ENCODE measurements around the gene ETS2. TPM values are rescaled to one million over a fixed set of nuclear protein-coding genes. Genes with fewer than 3 reads are reported as not detected.
A peak's percentile ranks its signal among the peaks of the same experiment; 100 is the strongest.

Gene ETS2
- total and polyA plus RNA-seq, 2 of the 8 experiments (the other 6 are each of a cell fraction or from before 2014, with no cell fraction given): 11.0 to 45.1 TPM

GRCh38 chr21:38804789-38805327 lies 871 bp upstream of the ETS2 start:
- H3K27ac ChIP-seq (ENCODE audit: low read depth, low read length): no peak overlapping the region
- TF ChIP-seq EP300 (IDR thresholded peaks at IDR 0.05; ENCODE audit: borderline replicate concordance in 1 of 2, low read depth in 2 of 2, low read length in 2 of 2): no peak
- no peak for TF ChIP-seq ATF3 (IDR thresholded peaks at IDR 0.05; ENCODE audit: insufficient read depth, low read depth, low read length)
- peak; percentile 11; the same call in 1 of the 2 replicates for TF ChIP-seq BACH1 (IDR thresholded peaks at IDR 0.05; ENCODE audit: low read length)
- no peak for TF ChIP-seq USF2 (IDR thresholded peaks at IDR 0.05; ENCODE audit: low read length)
- no peak for TF ChIP-seq SP2 (IDR thresholded peaks at IDR 0.05; ENCODE audit: low read length)
- no peak for TF ChIP-seq CREB1 (IDR thresholded peaks at IDR 0.05)
- no peak for TF ChIP-seq POU5F1 (IDR thresholded peaks at IDR 0.05; ENCODE audit: low read depth, low read length)
- no peak for TF ChIP-seq SP4 (IDR thresholded peaks at IDR 0.05; ENCODE audit: low read length)
- TF ChIP-seq GTF2F1 (IDR thresholded peaks at IDR 0.05; ENCODE audit: borderline replicate concordance, low read depth, low read length): no peak
- TF ChIP-seq CHD2 (IDR thresholded peaks at IDR 0.05; ENCODE audit: low read length): 0 out of 2 replicates have a peak, but pooled peaks have one; percentile 4

More at GRCh38 chr21:38804789-38805327, 871 bp upstream of the ETS2 start:
- 20% methylated on average over 22 of the region's 26 CpGs; no CpG with 5 or more reads in 1 of the 2 experiments for WGBS, 2 experiments (ENCODE audit: extremely low coverage in 1 of 2, insufficient coverage in 1 of 2, insufficient read length in 1 of 2, insufficient replicate concordance in 2 of 2, low coverage in 1 of 2, low lambda C conversion rate in 2 of 2, missing lambda C conversion rate in 1 of 2)
- POLR2A ChIA-PET (ENCODE audit: partially characterized antibody): interaction anchor here (0.8 to 2.0 kb wide), 3 partner anchors 9 to 17 kb away, joined by 3 to 5 read pairs (median 5); no protein-coding TSS in a partner anchor
- H3K23ac ChIP-seq (ENCODE audit: insufficient read length): no peak overlapping the region
- H3K79me2 ChIP-seq (ENCODE audit: control insufficient read depth in 1 of 2, insufficient read depth in 2 of 2, low read length in 2 of 2): peaks cover 8 to 38% of the 10 kb centered on the region in 2 experiments; a peak in 3 of 4 replicates
- H4K5ac ChIP-seq (ENCODE audit: insufficient read length, low read depth, low read length): no peak overlapping the region
- H3K14ac ChIP-seq (ENCODE audit: insufficient read length): no peak overlapping the region
- 0 out of 2 replicates have a peak overlapping the region, but pooled peaks have one; percentile 35 for H2BK5ac ChIP-seq (ENCODE audit: low read depth, low read length)
- H3K23me2 ChIP-seq (ENCODE audit: low read depth, low read length): peaks cover 4% of the 10 kb centered on the region; the same call in 1 of the 2 replicates
- 0 out of 8 replicates have a peak, but pooled peaks cover 0 to under 1% (median 0%) of the 10 kb centered on the region in 4 experiments for H3K36me3 ChIP-seq (ENCODE audit: control insufficient read depth in 2 of 4, insufficient read depth in 4 of 4, low read length in 3 of 4)
- H4K20me1 ChIP-seq (replicated peaks in 1 of 2; ENCODE audit: control insufficient read depth in 1 of 2, insufficient read depth in 2 of 2, low read length in 2 of 2): peaks cover 0 to 3% of the 10 kb centered on the region in 2 experiments
- no peak overlapping the region for H3K56ac ChIP-seq (replicated peaks; ENCODE audit: insufficient read length, low read depth, low read length)
- H3K79me1 ChIP-seq (ENCODE audit: low read depth, low read length): no peaks in the 10 kb centered on the region
- no peak overlapping the region; the same call in 1 of the 2 replicates for H4K8ac ChIP-seq (ENCODE audit: extremely low read depth, insufficient read depth, low read length)
- H3K4me3 ChIP-seq (ENCODE audit: extremely low read depth in 1 of 4, insufficient read depth in 2 of 4, low read depth in 3 of 4, low read length in 4 of 4): peak overlapping the region; percentile 65 to 91 (median 82)
- DNase-seq (ENCODE audit: low read depth in 1 of 2, low spot score in 2 of 2): peak in 1 of 2 experiments; percentile 76
- peak overlapping the region; percentile 87; the same call in 1 of the 2 replicates for H3K18ac ChIP-seq (ENCODE audit: extremely low read depth, low read length)
- peak overlapping the region; percentile 48 to 68 for H3K4me2 ChIP-seq (ENCODE audit: insufficient read depth in 1 of 2, low read depth in 2 of 2, low read length in 2 of 2)
- peak overlapping the region; percentile 60; the same call in 1 of the 2 replicates for H2BK12ac ChIP-seq (ENCODE audit: low read depth, low read length)
- CTCF ChIA-PET (ENCODE audit: partially characterized antibody): interaction anchor here (0.6 to 1.6 kb wide), 15 partner anchors 9 to 310 kb away, joined by 3 to 5 read pairs (median 3); no protein-coding TSS in a partner anchor
- no peak for FAIRE-seq
- H3K27me3 ChIP-seq (replicated peaks in 1 of 4; ENCODE audit: control insufficient read depth in 3 of 4, extremely low read depth in 1 of 4, insufficient read depth in 3 of 4, low read length in 3 of 4): peaks cover 0 to 8% (median 5%) of the 10 kb centered on the region in 4 experiments; a peak in 4 of 7 replicates
- H2BK15ac ChIP-seq (ENCODE audit: low read length): 0 out of 2 replicates have a peak overlapping the region, but pooled peaks have one; percentile 72
- peak overlapping the region; percentile 34 for H2BK120ac ChIP-seq (replicated peaks; ENCODE audit: low read depth, low read length)
- H2AFZ ChIP-seq (ENCODE audit: low read length): peak overlapping the region; percentile 8; the same call in 1 of the 2 replicates
- peak overlapping the region; percentile 25 for H4K91ac ChIP-seq (replicated peaks; ENCODE audit: insufficient read length, low read length)
- no peak overlapping the region; a peak in 1 of 7 replicates for H3K9ac ChIP-seq (replicated peaks in 1 of 4; ENCODE audit: extremely low read depth in 1 of 4, low read depth in 3 of 4, low read length in 3 of 4)
- peaks cover 10 to 20% (median 12%) of the 10 kb centered on the region in 4 experiments; a peak in 6 of 7 replicates for H3K4me1 ChIP-seq (replicated peaks in 1 of 4; ENCODE audit: control insufficient read depth in 3 of 4, insufficient read depth in 4 of 4, low read length in 3 of 4)
- no peak overlapping the region for H3K4ac ChIP-seq (replicated peaks; ENCODE audit: insufficient read length, low read depth, low read length)
- H3K9me3 ChIP-seq (ENCODE audit: insufficient read depth in 2 of 2, low read depth in 1 of 2, low read length in 1 of 2): no peaks in the 10 kb centered on the region
- H2AK5ac ChIP-seq (ENCODE audit: low read depth, low read length): no peak overlapping the region
- H2BK20ac ChIP-seq (ENCODE audit: low read length): no peak overlapping the region
